ENCODE results near the gene SYNE2. TPM values are rescaled to one million over a fixed set of nuclear protein-coding genes. Genes with fewer than 3 reads are reported as not detected.

The SYNE2 gene
- total and polyA plus RNA-seq, 4 donors: 49.1 to 97.9 (median 55.9) TPM

- peaks cover 65% of the 10 kb centered on the region for H3K36me3 ChIP-seq (ENCODE audit: control insufficient read depth, insufficient read depth, low read length)
- H3K27ac ChIP-seq (ENCODE audit: low read depth, low read length): no peak overlapping the region
- H3K4me3 ChIP-seq (ENCODE audit: low read depth, low read length): no peak overlapping the region
- H3K4me1 ChIP-seq (ENCODE audit: control insufficient read depth, insufficient read depth, low read length): peaks cover 8% of the 10 kb centered on the region
- DNase-seq (ENCODE audit: low read depth in 4 of 6, low spot score in 6 of 6): no peak
- no peaks in the 10 kb centered on the region for H3K9me3 ChIP-seq (ENCODE audit: control insufficient read depth, insufficient read depth, low read length)
- H3K27me3 ChIP-seq (ENCODE audit: control insufficient read depth, insufficient read depth, low read length): no peaks in the 10 kb centered on the region
- WGBS (ENCODE audit: insufficient coverage): 77% methylated on average over 6 of the region's 15 CpGs
Measured at GRCh38 chr14:64218344-64219240, 365.8 kb downstream of the SYNE2 start.

- no peaks in the 10 kb centered on the region for H3K9me3 ChIP-seq (ENCODE audit: control insufficient read depth, insufficient read depth, low read length)
- H3K4me3 ChIP-seq (ENCODE audit: low read depth, low read length): no peak overlapping the region
- H3K27ac ChIP-seq (ENCODE audit: low read depth, low read length): no peak overlapping the region
- DNase-seq (ENCODE audit: low read depth in 4 of 6, low spot score in 6 of 6): no peak
- peaks cover 8% of the 10 kb centered on the region for H3K4me1 ChIP-seq (ENCODE audit: control insufficient read depth, insufficient read depth, low read length)
- H3K36me3 ChIP-seq (ENCODE audit: control insufficient read depth, insufficient read depth, low read length): peaks cover 66% of the 10 kb centered on the region
- H3K27me3 ChIP-seq (ENCODE audit: control insufficient read depth, insufficient read depth, low read length): no peaks in the 10 kb centered on the region
- 77% methylated on average over 2 of the region's 4 CpGs for WGBS (ENCODE audit: insufficient coverage)
Measured at GRCh38 chr14:64220056-64220455, 367.3 kb downstream of the SYNE2 start.

- DNase-seq (ENCODE audit: low read depth in 4 of 6, low spot score in 6 of 6): peak in 1 of 6 donors; percentile 53
- peaks cover 8% of the 10 kb centered on the region for H3K4me1 ChIP-seq (ENCODE audit: control insufficient read depth, insufficient read depth, low read length)
- peaks cover 67% of the 10 kb centered on the region for H3K36me3 ChIP-seq (ENCODE audit: control insufficient read depth, insufficient read depth, low read length)
- H3K27ac ChIP-seq (ENCODE audit: low read depth, low read length): no peak overlapping the region
- 76% methylated on average over 14 of the region's 14 CpGs for WGBS (ENCODE audit: insufficient coverage)
- no peaks in the 10 kb centered on the region for H3K9me3 ChIP-seq (ENCODE audit: control insufficient read depth, insufficient read depth, low read length)
- no peaks in the 10 kb centered on the region for H3K27me3 ChIP-seq (ENCODE audit: control insufficient read depth, insufficient read depth, low read length)
- no peak overlapping the region for H3K4me3 ChIP-seq (ENCODE audit: low read depth, low read length)
Measured at GRCh38 chr14:64220466-64220865, 367.7 kb downstream of the SYNE2 start.

- Histone ChIP-seq H3K36me3 (ENCODE audit: control insufficient read depth, insufficient read depth, low read length) (peaks cover 58% of the 10 kb centered on the region), H3K9me3 (ENCODE audit: control insufficient read depth, insufficient read depth, low read length) (no peaks in the 10 kb centered on the region), H3K4me1 (ENCODE audit: control insufficient read depth, insufficient read depth, low read length) (peaks cover 8% of the 10 kb centered on the region), H3K4me3 (ENCODE audit: low read depth, low read length) (no peak overlapping the region), H3K27ac (ENCODE audit: low read depth, low read length) (no peak overlapping the region), H3K27me3 (ENCODE audit: control insufficient read depth, insufficient read depth, low read length) (no peaks in the 10 kb centered on the region)
- no peak for DNase-seq (ENCODE audit: low read depth in 4 of 6, low spot score in 6 of 6)
- 88% methylated on average over 12 of the region's 14 CpGs for WGBS (ENCODE audit: insufficient coverage)
Measured at GRCh38 chr14:64221391-64222003, 368.7 kb downstream of the SYNE2 start.

GRCh38 chr14:64225151-64225757 is 372.4 kb downstream of the SYNE2 start:
- peaks cover 49% of the 10 kb centered on the region for H3K36me3 ChIP-seq (ENCODE audit: control insufficient read depth, insufficient read depth, low read length)
- WGBS (ENCODE audit: insufficient coverage): 86% methylated on average over 10 of the region's 10 CpGs
- no peak overlapping the region for H3K27ac ChIP-seq (ENCODE audit: low read depth, low read length)
- DNase-seq (ENCODE audit: low read depth in 4 of 6, low spot score in 6 of 6): no peak
- no peaks in the 10 kb centered on the region for H3K4me1 ChIP-seq (ENCODE audit: control insufficient read depth, insufficient read depth, low read length)
- no peaks in the 10 kb centered on the region for H3K9me3 ChIP-seq (ENCODE audit: control insufficient read depth, insufficient read depth, low read length)
- H3K27me3 ChIP-seq (ENCODE audit: control insufficient read depth, insufficient read depth, low read length): no peaks in the 10 kb centered on the region
- H3K4me3 ChIP-seq (ENCODE audit: low read depth, low read length): no peak overlapping the region

GRCh38 chr14:64227856-64228255 is 375.1 kb downstream of the SYNE2 start:
- no peak for DNase-seq (ENCODE audit: low read depth in 4 of 6, low spot score in 6 of 6)
- Histone ChIP-seq H3K36me3 (ENCODE audit: control insufficient read depth, insufficient read depth, low read length) (peaks cover 27% of the 10 kb centered on the region), H3K27ac (ENCODE audit: low read depth, low read length) (no peak overlapping the region), H3K9me3 (ENCODE audit: control insufficient read depth, insufficient read depth, low read length) (no peaks in the 10 kb centered on the region), H3K27me3 (ENCODE audit: control insufficient read depth, insufficient read depth, low read length) (no peaks in the 10 kb centered on the region), H3K4me1 (ENCODE audit: control insufficient read depth, insufficient read depth, low read length) (no peaks in the 10 kb centered on the region), H3K4me3 (ENCODE audit: low read depth, low read length) (no peak overlapping the region)
- WGBS (ENCODE audit: insufficient coverage): no CpG with 5 or more reads among the region's 1 CpG

GRCh38 chr14:64229489-64229888 is 376.7 kb downstream of the SYNE2 start:
- peaks cover 18% of the 10 kb centered on the region for H3K36me3 ChIP-seq (ENCODE audit: control insufficient read depth, insufficient read depth, low read length)

GRCh38 chr14:64232095-64232838 is 379.5 kb downstream of the SYNE2 start:
- Histone ChIP-seq H3K27ac (ENCODE audit: low read depth, low read length) (no peak overlapping the region), H3K9me3 (ENCODE audit: control insufficient read depth, insufficient read depth, low read length) (no peaks in the 10 kb centered on the region), H3K27me3 (ENCODE audit: control insufficient read depth, insufficient read depth, low read length) (no peaks in the 10 kb centered on the region), H3K4me3 (ENCODE audit: low read depth, low read length) (no peak overlapping the region), H3K36me3 (ENCODE audit: control insufficient read depth, insufficient read depth, low read length) (peaks cover 9% of the 10 kb centered on the region), H3K4me1 (ENCODE audit: control insufficient read depth, insufficient read depth, low read length) (peaks cover 4% of the 10 kb centered on the region)
- DNase-seq (ENCODE audit: low read depth in 4 of 6, low spot score in 6 of 6): no peak
- 78% methylated on average over 3 of the region's 9 CpGs for WGBS (ENCODE audit: insufficient coverage)

More at GRCh38 chr14:64229489-64229888, 376.7 kb downstream of the SYNE2 start:
- no peak overlapping the region for H3K4me3 ChIP-seq (ENCODE audit: low read depth, low read length)
- H3K27ac ChIP-seq (ENCODE audit: low read depth, low read length): no peak overlapping the region
- no peak for DNase-seq (ENCODE audit: low read depth in 4 of 6, low spot score in 6 of 6)
- no CpG with 5 or more reads among the region's 3 CpGs for WGBS (ENCODE audit: insufficient coverage)
- H3K27me3 ChIP-seq (ENCODE audit: control insufficient read depth, insufficient read depth, low read length): no peaks in the 10 kb centered on the region
- no peaks in the 10 kb centered on the region for H3K9me3 ChIP-seq (ENCODE audit: control insufficient read depth, insufficient read depth, low read length)
- H3K4me1 ChIP-seq (ENCODE audit: control insufficient read depth, insufficient read depth, low read length): no peaks in the 10 kb centered on the region

- peaks cover 4% of the 10 kb centered on the region for H3K4me1 ChIP-seq (ENCODE audit: control insufficient read depth, insufficient read depth, low read length)
- peaks cover 9% of the 10 kb centered on the region for H3K36me3 ChIP-seq (ENCODE audit: control insufficient read depth, insufficient read depth, low read length)
- 93% methylated on average over 9 of the region's 9 CpGs for WGBS (ENCODE audit: insufficient coverage)
- no peaks in the 10 kb centered on the region for H3K27me3 ChIP-seq (ENCODE audit: control insufficient read depth, insufficient read depth, low read length)
- no peak for DNase-seq (ENCODE audit: low read depth in 4 of 6, low spot score in 6 of 6)
- no peaks in the 10 kb centered on the region for H3K9me3 ChIP-seq (ENCODE audit: control insufficient read depth, insufficient read depth, low read length)
- H3K27ac ChIP-seq (ENCODE audit: low read depth, low read length): no peak overlapping the region
- no peak overlapping the region for H3K4me3 ChIP-seq (ENCODE audit: low read depth, low read length)
Measured at GRCh38 chr14:64232944-64233343, 380.1 kb downstream of the SYNE2 start.

Measured in spinal cord (tissue), 10 donors.